GM11168 (cell line): Measurements from ENCODE around the gene SGIP1.

ENCODE experiments used
- in situ Hi-C: fragments of 300-500 bp; cut with MboI; formaldehyde crosslinking; loops from one replicate; pipeline ENCODE4 v1.12.0; 2022; ENCODE audit warnings: low sequenced_read_pairs; ENCODE audit not compliant: unreplicated experiment

The SGIP1 gene

GRCh38 chr1:66652556-66652955 lies 118.6 kb downstream of the SGIP1 start:
- in situ Hi-C loops = no loop called here

GRCh38 chr1:66654643-66655042 lies 120.7 kb downstream of the SGIP1 start:
- in situ Hi-C loops = no loop called here

GRCh38 chr1:66671455-66671854 lies 137.5 kb downstream of the SGIP1 start:
- in situ Hi-C loops = no loop called here

DNA sequence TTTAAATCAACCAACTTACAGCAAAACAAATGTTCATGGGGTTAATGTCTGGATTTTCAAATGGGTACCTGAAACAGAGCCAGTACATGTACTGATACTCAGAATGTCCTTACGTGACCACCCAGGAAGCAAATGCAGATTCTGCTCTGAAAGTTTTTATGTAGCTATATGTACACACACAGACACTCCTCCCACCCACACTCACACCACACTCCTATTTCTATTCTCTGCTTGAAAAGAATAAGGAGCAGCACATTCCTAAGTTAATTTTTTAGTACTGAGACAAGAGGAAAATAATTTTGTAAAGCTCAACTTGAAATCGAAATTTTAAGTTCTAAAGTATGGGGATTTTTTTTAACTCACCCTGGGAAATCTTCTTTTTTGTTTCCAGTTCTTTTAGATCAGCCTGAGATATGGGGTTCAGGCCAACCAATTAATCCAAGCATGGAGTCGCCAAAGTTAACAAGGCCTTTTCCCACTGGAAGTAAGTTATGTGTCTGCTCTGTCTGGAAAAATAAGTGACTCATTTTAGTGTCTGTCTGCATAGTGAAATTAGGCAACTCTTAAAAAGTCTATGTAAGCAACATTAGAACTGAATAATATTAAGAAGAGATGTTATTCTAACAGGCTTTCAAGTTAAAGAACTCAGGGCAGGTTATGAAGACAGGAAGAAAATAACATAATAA lies 142.8 kb downstream of the SGIP1 start:
- in situ Hi-C loops = no loop called here

DNA sequence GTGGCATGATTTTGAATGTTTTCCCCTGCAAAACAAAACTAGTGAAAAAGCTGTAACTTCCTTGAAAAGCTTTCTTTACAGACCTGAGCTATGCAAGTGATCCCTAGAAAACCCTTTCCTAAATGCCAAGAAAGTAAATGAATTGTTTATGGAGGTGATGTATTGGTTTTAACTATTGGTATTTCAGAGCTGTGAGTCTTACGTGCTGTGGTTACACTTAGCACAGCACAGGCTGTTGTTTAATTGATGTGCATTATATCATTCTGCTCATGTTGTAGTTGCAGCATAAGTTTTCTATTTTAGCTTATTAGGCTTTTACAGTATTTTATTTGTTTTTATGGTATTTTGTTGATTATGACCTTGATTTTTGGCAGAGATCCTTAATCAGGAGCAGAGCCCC lies 144.2 kb downstream of the SGIP1 start:
- in situ Hi-C loops = no loop called here

- in situ Hi-C loops = no loop called here
These were observed 145.2 kb downstream of the SGIP1 start for GRCh38 chr1:66679140-66679539.

DNA sequence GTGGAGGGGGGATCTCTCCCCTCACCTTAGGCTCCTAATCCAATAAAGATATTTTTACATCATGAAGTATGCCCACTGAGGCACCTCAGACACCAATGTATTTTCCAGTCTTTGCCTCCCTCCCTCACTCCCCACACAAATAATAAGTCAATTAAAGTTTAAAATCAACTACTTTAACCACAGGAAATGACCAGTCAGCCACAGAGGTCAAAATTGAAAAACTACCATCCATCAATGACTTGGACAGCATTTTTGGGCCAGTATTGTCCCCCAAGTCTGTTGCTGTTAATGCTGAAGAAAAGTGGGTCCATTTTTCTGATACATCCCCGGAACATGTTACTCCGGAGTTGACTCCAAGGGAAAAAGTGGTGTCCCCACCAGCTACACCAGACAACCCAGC lies 147.7 kb downstream of the SGIP1 start:
- in situ Hi-C loops = no loop called here

- in situ Hi-C loops = no loop called here
These were observed 148.2 kb downstream of the SGIP1 start for GRCh38 chr1:66682106-66682505.

DNA sequence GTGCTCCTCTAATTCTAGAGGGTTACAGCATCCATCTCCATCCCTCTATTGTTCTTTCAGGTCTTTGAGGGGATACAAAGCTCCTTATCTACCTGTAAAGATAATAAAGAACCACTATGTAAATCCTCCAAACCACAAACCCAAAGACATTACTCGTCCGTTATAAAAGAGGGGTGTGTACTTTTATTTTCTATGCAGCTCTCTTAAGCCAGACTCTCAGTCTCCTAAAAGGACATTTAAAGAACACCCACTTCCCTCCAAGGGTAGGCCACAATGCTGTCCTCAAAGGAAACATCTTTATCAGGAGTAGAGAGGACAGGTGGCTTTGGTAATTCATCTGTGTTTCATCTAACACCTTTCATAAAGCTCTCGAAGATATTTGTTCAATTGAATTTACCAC lies 150.4 kb downstream of the SGIP1 start:
- in situ Hi-C loops = no loop called here

DNA sequence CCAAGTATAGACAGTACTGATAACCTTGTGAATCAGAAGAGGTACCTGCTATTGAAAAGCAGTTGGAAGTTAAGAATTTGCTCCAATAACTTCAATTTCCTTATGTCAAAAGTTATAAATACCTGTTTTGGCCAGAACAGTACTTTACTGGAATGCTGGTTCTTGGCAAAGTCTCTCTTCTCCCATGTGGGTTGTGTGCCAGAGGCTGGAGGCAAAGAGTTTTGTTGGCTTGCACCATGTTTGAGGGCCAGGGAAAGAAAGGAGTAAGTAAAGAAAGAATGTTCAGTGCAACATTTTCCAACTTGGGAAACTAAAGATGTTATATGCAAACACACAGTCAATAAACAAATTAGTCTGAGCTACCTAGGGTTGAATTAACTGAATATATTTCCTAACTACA lies 151.3 kb downstream of the SGIP1 start:
- in situ Hi-C loops = no loop called here

GRCh38 chr1:66685670-66686069 lies 151.7 kb downstream of the SGIP1 start:
- in situ Hi-C loops = no loop called here

GRCh38 chr1:66686406-66686805 lies 152.5 kb downstream of the SGIP1 start:
- in situ Hi-C loops = no loop called here

GRCh38 chr1:66687358-66687757 lies 153.4 kb downstream of the SGIP1 start:
- in situ Hi-C loops = no loop called here

DNA sequence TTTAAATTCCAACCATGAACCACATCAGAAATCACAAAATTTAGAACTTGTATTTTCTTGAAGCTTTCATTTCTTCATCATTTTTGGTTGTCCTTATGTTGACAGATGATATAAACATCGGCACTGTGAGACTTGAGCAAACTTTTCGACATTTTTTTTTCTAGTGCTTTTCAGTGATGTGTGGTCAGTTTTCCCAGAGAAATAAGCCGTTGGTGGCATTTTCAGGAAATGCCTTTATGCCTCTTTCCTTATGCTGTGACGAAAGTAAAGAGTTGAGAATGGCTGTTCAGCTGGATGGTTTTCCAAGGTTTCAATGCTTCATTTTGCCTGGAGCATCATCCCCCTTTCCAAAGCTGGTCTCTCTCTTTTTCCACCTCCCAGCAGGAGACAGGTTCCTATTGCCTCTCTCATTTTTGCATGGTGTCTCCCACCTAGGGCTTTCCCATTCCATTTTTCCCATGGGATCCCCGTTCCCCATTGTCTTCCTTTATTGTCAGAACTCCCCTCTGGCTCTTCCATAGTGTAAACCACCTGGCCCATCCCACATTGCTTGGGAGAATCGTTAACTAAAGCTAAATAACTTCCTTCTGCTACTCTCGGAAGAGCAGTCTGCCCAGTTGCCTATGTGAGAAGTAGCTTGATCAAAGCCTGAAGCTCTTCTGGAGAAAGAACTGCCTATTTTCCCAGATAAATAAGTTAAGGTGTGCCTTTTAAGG lies 156.9 kb downstream of the SGIP1 start:
- in situ Hi-C loops = no loop called here

DNA sequence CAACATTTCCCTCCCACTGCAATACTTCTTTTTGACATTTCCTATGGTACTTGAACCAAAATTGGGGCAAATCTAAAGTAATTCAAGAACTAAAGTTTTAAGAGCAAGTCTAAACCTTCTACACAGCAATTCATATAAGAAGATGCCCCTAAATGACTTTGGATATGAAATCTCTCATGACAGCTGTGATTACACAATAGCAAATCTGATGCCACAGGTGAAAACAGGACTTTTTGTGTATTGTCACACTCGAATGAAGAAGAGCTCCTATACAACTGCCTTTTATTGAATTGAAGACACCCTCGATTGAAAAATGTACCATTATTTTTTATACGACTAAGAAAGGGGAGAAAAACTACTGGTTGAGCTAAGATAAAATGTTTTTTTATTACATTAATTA lies 158.7 kb downstream of the SGIP1 start:
- in situ Hi-C loops = no loop called here

GRCh38 chr1:66693856-66694255 lies 159.9 kb downstream of the SGIP1 start:
- in situ Hi-C loops = no loop called here

DNA sequence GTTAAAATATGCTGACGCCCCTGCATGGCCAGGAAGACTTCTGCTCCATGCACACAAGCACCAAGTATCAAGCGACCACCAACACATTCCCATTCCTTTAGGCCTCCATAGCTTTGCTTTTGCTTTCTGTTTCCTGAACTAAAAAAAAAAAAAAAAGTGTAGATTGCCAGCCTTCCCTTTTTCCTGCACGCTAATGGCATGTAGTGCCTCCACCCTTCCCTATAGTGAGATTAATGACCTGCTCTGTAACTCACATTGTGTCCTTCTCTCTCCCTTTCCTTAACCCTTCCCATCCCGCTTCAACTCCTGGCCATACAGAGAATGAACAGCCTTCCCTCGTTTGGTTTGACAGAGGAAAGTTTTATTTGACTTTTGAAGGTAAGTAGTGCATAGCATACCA lies 161.2 kb downstream of the SGIP1 start:
- in situ Hi-C loops = no loop called here

DNA sequence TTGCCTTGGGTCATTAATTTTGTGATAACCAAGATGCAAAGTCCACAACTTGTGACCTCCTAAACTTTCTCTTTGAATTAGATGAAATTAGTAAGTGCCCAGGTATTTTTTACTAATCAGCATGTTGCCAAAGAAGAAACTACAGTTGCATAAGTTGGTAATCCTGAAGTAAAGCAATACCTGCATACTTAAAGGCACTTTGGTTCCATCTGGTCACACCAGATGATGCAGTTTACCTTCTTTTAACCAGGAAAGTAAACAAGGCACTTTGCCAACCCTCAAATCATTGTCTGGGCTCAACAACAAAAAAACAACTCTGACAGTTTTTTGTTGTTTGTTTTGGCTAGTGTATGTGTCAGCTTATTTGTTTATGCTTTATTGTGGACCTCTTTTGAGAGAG lies 162.8 kb downstream of the SGIP1 start:
- in situ Hi-C loops = no loop called here

DNA sequence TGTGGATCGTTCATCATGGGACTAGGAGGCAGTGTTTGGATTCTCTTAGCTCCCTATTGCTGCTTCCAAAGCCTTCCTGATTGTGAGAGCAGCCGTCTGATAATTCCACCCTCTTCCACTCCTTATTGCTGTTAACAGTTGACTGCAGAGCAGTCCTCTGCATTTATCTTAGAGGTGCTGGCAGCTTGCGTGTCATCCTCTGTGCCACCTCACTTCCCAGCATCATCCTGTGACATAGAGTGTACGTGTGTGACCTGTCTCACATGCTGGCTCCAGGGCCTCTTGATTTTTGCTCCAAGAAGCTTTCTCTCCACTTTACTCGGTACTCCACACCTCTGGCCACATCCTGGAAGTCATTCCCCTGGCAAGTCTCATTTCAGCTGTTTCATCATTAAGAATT lies 165.3 kb downstream of the SGIP1 start:
- in situ Hi-C loops = no loop called here

GRCh38 chr1:66704177-66704875 lies 170.4 kb downstream of the SGIP1 start:
- in situ Hi-C loops = no loop called here

DNA sequence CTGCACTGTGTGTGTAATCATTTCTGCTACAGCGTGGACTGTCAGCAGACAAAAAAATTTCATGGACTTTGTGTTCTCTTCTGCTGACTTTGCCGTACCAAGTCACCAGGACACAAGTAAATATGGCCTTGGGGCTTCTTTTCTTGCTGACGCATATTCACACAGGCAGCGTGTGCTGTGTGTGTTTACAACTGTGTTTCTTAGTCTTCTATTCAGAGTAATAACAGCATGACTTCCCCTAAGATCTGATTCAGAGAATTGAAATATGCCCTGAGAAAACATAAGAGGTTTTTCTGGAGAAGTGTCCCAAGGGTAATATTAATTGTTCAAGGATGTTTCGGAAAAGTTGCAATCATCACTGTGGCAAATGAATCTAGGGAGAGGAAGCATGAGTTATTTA lies 171.2 kb downstream of the SGIP1 start:
- in situ Hi-C loops = no loop called here
